ENCODE data around the gene DISC1. TPM values are rescaled to one million over a fixed set of nuclear protein-coding genes. Genes with fewer than 3 reads are reported as not detected.
"Not testable (repeated sequence)": the region's sequence is repeated elsewhere in the genome, so short reads cannot be mapped to it uniquely, and the experiment has no call there.

Gene DISC1
- total and polyA plus RNA-seq, 2 donors (not counting 3 experiments of a cell fraction or from before 2014, with no cell fraction given), result 3.3 to 14.7 TPM

DNA sequence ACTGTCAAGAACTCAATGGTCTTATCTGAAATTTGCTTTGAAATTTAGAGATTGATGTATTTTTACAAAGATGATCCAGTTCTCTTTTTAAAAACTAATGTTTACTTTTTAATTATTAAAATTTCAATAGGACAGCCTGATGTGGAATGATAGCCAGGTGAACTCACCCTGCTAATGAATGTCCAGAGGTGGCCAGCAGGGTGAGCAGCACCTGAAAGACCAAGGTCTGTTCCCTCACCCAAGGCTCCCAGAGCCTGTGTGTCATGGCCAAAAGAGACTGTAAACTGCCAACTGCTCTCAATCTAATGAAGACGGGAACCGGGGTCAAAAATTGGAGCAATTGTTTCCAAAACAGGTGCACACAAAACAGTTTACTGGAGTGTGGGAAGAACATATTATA, 340.4 kb downstream of the DISC1 start:
- Histone ChIP-seq H4K20me1 (replicated peaks; ENCODE audit: control insufficient read depth, extremely low read depth, insufficient read depth, low read length) (no peaks in the 10 kb centered on the region), H3K27me3 (ENCODE audit: control insufficient read depth in 2 of 2, insufficient read depth in 2 of 2, low read length in 2 of 2) (no peaks in the 10 kb centered on the region), H3K4me3 (replicated peaks in 1 of 3; ENCODE audit: insufficient read depth in 1 of 3, low read depth in 1 of 3, low read length in 3 of 3) (no peak overlapping the region), H3K4me2 (ENCODE audit: insufficient read depth, low read length) (no peak overlapping the region), H3K36me3 (ENCODE audit: control insufficient read depth in 2 of 2, extremely low read depth in 1 of 2, insufficient read depth in 2 of 2, low read length in 2 of 2) (no peaks in the 10 kb centered on the region), H3K9me3 (replicated peaks; ENCODE audit: control insufficient read depth, insufficient read depth, low read length) (no peaks in the 10 kb centered on the region), H3K4me1 (ENCODE audit: control insufficient read depth, extremely low read depth, insufficient read depth, low read length) (peaks cover 10% of the 10 kb centered on the region), H3K9me1 (replicated peaks; ENCODE audit: control insufficient read depth, extremely low read depth, insufficient read depth, low read length) (no peaks in the 10 kb centered on the region), H3K9ac (replicated peaks; ENCODE audit: extremely low read depth, insufficient read depth, low read length) (no peak overlapping the region), H2AFZ (ENCODE audit: low read depth, low read length) (no peak overlapping the region), H3K79me2 (ENCODE audit: control insufficient read depth, insufficient read depth, low read length) (no peaks in the 10 kb centered on the region), H3K27ac (ENCODE audit: insufficient read depth, low read depth, low read length) (no peak overlapping the region)
- POLR2A ChIA-PET, result no interaction called here
- CTCF ChIA-PET, result no interaction called here
- FAIRE-seq, result no peak
- no peak for DNase-seq (ENCODE audit: low read depth, low spot score)
- intact Hi-C loops (cut with micrococcal nuclease) (no loop called here), dilution Hi-C loops (cut with MboI; ENCODE audit: extremely low pct_ligation_motif_present, low sequenced_read_pairs) (no loop called here)
- no TSS peak for BruUV-seq (replicated peaks)
- no peak for TF ChIP-seq FOS (IDR thresholded peaks at IDR 0.05; ENCODE audit: borderline replicate concordance, insufficient read depth, low read length)
- TF ChIP-seq EZH2 (IDR thresholded peaks at IDR 0.05; ENCODE audit: borderline replicate concordance, low read depth, low read length, severe bottlenecking), result no peak
- no peak for TF ChIP-seq MYC (IDR thresholded peaks at IDR 0.05; ENCODE audit: low read depth, low read length)

GRCh38 chr1:231969076-231969475, 342.5 kb downstream of the DISC1 start:
- Histone ChIP-seq H3K27ac (ENCODE audit: insufficient read depth, low read depth, low read length) (no peak overlapping the region), H2AFZ (ENCODE audit: low read depth, low read length) (no peak overlapping the region), H3K4me2 (ENCODE audit: insufficient read depth, low read length) (no peak overlapping the region), H3K9me3 (replicated peaks; ENCODE audit: control insufficient read depth, insufficient read depth, low read length) (no peaks in the 10 kb centered on the region), H4K20me1 (replicated peaks; ENCODE audit: control insufficient read depth, extremely low read depth, insufficient read depth, low read length) (no peaks in the 10 kb centered on the region), H3K9me1 (replicated peaks; ENCODE audit: control insufficient read depth, extremely low read depth, insufficient read depth, low read length) (no peaks in the 10 kb centered on the region), H3K36me3 (ENCODE audit: control insufficient read depth in 2 of 2, extremely low read depth in 1 of 2, insufficient read depth in 2 of 2, low read length in 2 of 2) (no peaks in the 10 kb centered on the region), H3K79me2 (ENCODE audit: control insufficient read depth, insufficient read depth, low read length) (no peaks in the 10 kb centered on the region), H3K4me1 (ENCODE audit: control insufficient read depth, extremely low read depth, insufficient read depth, low read length) (peaks cover 17% of the 10 kb centered on the region), H3K9ac (replicated peaks; ENCODE audit: extremely low read depth, insufficient read depth, low read length) (no peak overlapping the region), H3K4me3 (replicated peaks in 1 of 3; ENCODE audit: insufficient read depth in 1 of 3, low read depth in 1 of 3, low read length in 3 of 3) (no peak overlapping the region), H3K27me3 (ENCODE audit: control insufficient read depth in 2 of 2, insufficient read depth in 2 of 2, low read length in 2 of 2) (no peaks in the 10 kb centered on the region)
- ChIA-PET POLR2A (interaction anchor here (0.8 kb wide), 1 partner anchor 1204 kb away, joined by 4 read pairs; no protein-coding TSS in a partner anchor), CTCF (interaction anchor here (0.6 to 0.7 kb wide), 2 partner anchors 14 to 1928 kb away, joined by 3 read pairs; no protein-coding TSS in a partner anchor)
- intact Hi-C loops (cut with micrococcal nuclease), result no loop called here
- TF ChIP-seq EZH2 (IDR thresholded peaks at IDR 0.05; ENCODE audit: borderline replicate concordance, low read depth, low read length, severe bottlenecking), result no peak
- no peak for TF ChIP-seq FOS (IDR thresholded peaks at IDR 0.05; ENCODE audit: borderline replicate concordance, insufficient read depth, low read length)
- TF ChIP-seq JUN (IDR thresholded peaks at IDR 0.05; ENCODE audit: borderline replicate concordance, insufficient read depth, insufficient read length, low read depth), result no peak
- no peak for TF ChIP-seq MAX (IDR thresholded peaks at IDR 0.05; ENCODE audit: insufficient read depth, insufficient read length)
- TF ChIP-seq MYC (IDR thresholded peaks at IDR 0.05; ENCODE audit: low read depth, low read length), result no peak
- TF ChIP-seq GATA2 (IDR thresholded peaks at IDR 0.05; ENCODE audit: insufficient read depth, insufficient read length, low read depth, low read length), result no peak
- TF ChIP-seq POLR2A (IDR thresholded peaks at IDR 0.05; ENCODE audit: low read depth, low read length), result no peak
- no peak for TF ChIP-seq POLR2AphosphoS5 (IDR thresholded peaks at IDR 0.05; ENCODE audit: insufficient read depth, low read depth, low read length)
- TF ChIP-seq CTCF (IDR thresholded peaks at IDR 0.05; ENCODE audit: extremely low read depth in 1 of 2, insufficient read depth in 1 of 2, low read depth in 1 of 2, low read length in 2 of 2), result no peak
- dilution Hi-C loops (cut with MboI; ENCODE audit: extremely low pct_ligation_motif_present, low sequenced_read_pairs), result no loop called here
- no TSS peak for BruUV-seq (replicated peaks)
- FAIRE-seq, result no peak
- DNase-seq (ENCODE audit: low read depth, low spot score), result no peak

GRCh38 chr1:231969761-231970160, 343.2 kb downstream of the DISC1 start:
- H3K9me3 ChIP-seq (replicated peaks; ENCODE audit: control insufficient read depth, insufficient read depth, low read length); H4K20me1 ChIP-seq (replicated peaks; ENCODE audit: control insufficient read depth, extremely low read depth, insufficient read depth, low read length); H2AFZ ChIP-seq (ENCODE audit: low read depth, low read length); BruUV-seq (replicated peaks); H3K4me2 ChIP-seq (ENCODE audit: insufficient read depth, low read length); H3K27ac ChIP-seq (ENCODE audit: insufficient read depth, low read depth, low read length); H3K9me1 ChIP-seq (replicated peaks; ENCODE audit: control insufficient read depth, extremely low read depth, insufficient read depth, low read length); dilution Hi-C loops (cut with MboI; ENCODE audit: extremely low pct_ligation_motif_present, low sequenced_read_pairs); FAIRE-seq; POLR2A ChIA-PET; CTCF ChIA-PET; H3K27me3 ChIP-seq (ENCODE audit: control insufficient read depth in 2 of 2, insufficient read depth in 2 of 2, low read length in 2 of 2); DNase-seq (ENCODE audit: low read depth, low spot score); H3K36me3 ChIP-seq (ENCODE audit: control insufficient read depth in 2 of 2, extremely low read depth in 1 of 2, insufficient read depth in 2 of 2, low read length in 2 of 2); H3K4me3 ChIP-seq (replicated peaks in 1 of 3; ENCODE audit: insufficient read depth in 1 of 3, low read depth in 1 of 3, low read length in 3 of 3); H3K79me2 ChIP-seq (ENCODE audit: control insufficient read depth, insufficient read depth, low read length); H3K9ac ChIP-seq (replicated peaks; ENCODE audit: extremely low read depth, insufficient read depth, low read length): not testable (repeated sequence)
- intact Hi-C loops (cut with micrococcal nuclease), result loop anchor here (2.0 to 5.0 kb wide), 2 partner anchors 102 to 661 kb away; partner anchors contain the start of gene SIPA1L2
- H3K4me1 ChIP-seq (ENCODE audit: control insufficient read depth, extremely low read depth, insufficient read depth, low read length), result peaks cover 17% of the 10 kb centered on the region
